ENCODE measurements around the gene SLC22A16. TPM values are rescaled to one million over a fixed set of nuclear protein-coding genes. Genes with fewer than 3 reads are reported as not detected.

SLC22A16 gene, protein sequence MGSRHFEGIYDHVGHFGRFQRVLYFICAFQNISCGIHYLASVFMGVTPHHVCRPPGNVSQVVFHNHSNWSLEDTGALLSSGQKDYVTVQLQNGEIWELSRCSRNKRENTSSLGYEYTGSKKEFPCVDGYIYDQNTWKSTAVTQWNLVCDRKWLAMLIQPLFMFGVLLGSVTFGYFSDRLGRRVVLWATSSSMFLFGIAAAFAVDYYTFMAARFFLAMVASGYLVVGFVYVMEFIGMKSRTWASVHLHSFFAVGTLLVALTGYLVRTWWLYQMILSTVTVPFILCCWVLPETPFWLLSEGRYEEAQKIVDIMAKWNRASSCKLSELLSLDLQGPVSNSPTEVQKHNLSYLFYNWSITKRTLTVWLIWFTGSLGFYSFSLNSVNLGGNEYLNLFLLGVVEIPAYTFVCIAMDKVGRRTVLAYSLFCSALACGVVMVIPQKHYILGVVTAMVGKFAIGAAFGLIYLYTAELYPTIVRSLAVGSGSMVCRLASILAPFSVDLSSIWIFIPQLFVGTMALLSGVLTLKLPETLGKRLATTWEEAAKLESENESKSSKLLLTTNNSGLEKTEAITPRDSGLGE
- total RNA-seq (ENCODE audit: unreplicated experiment), result not detected
- long read RNA-seq, result 0 reads

- H3K36me3 Mint-ChIP-seq (ENCODE audit: unreplicated experiment), result no peaks in the 10 kb centered on the region
- no peak within 1 kb of the TSS for H3K27ac Mint-ChIP-seq (ENCODE audit: unreplicated experiment)
- no peaks in the 10 kb centered on the region for H3K4me1 Mint-ChIP-seq (ENCODE audit: low read depth, unreplicated experiment)
- H3K4me3 Mint-ChIP-seq (ENCODE audit: unreplicated experiment), result peak within 1 kb of the TSS; percentile 73
- H3K27me3 Mint-ChIP-seq (ENCODE audit: unreplicated experiment), result peaks cover 4% of the 10 kb centered on the region
- H3K9me3 Mint-ChIP-seq (ENCODE audit: unreplicated experiment), result peaks cover 3% of the 10 kb centered on the region
- TF ChIP-seq, protein P1, sequence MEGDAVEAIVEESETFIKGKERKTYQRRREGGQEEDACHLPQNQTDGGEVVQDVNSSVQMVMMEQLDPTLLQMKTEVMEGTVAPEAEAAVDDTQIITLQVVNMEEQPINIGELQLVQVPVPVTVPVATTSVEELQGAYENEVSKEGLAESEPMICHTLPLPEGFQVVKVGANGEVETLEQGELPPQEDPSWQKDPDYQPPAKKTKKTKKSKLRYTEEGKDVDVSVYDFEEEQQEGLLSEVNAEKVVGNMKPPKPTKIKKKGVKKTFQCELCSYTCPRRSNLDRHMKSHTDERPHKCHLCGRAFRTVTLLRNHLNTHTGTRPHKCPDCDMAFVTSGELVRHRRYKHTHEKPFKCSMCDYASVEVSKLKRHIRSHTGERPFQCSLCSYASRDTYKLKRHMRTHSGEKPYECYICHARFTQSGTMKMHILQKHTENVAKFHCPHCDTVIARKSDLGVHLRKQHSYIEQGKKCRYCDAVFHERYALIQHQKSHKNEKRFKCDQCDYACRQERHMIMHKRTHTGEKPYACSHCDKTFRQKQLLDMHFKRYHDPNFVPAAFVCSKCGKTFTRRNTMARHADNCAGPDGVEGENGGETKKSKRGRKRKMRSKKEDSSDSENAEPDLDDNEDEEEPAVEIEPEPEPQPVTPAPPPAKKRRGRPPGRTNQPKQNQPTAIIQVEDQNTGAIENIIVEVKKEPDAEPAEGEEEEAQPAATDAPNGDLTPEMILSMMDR (IDR thresholded peaks at IDR 0.05; ENCODE audit: partially characterized antibody, unreplicated experiment), result no peak
- peak; percentile 50 for DNase-seq
These were observed at the start of gene SLC22A16 for GRCh38 chr6:110476046-110476849. TSS of gene SLC22A16 (minus strand) at chr6:110476613. CDS start at chr6:110476574, 39 bp downstream.

GRCh38 chr6:110525001-110525400 is 48.6 kb upstream of the SLC22A16 start:
- DNase-seq, result no peak
- no peaks in the 10 kb centered on the region for H3K27me3 Mint-ChIP-seq (ENCODE audit: unreplicated experiment)
- H3K27ac Mint-ChIP-seq (ENCODE audit: unreplicated experiment), result no peak overlapping the region
- no peak overlapping the region for H3K4me3 Mint-ChIP-seq (ENCODE audit: unreplicated experiment)
- H3K4me1 Mint-ChIP-seq (ENCODE audit: low read depth, unreplicated experiment), result peaks cover 10% of the 10 kb centered on the region
- H3K36me3 Mint-ChIP-seq (ENCODE audit: unreplicated experiment), result no peaks in the 10 kb centered on the region
- TF ChIP-seq, protein P1 (IDR thresholded peaks at IDR 0.05; ENCODE audit: partially characterized antibody, unreplicated experiment), result no peak
- H3K9me3 Mint-ChIP-seq (ENCODE audit: unreplicated experiment), result no peaks in the 10 kb centered on the region

DNA sequence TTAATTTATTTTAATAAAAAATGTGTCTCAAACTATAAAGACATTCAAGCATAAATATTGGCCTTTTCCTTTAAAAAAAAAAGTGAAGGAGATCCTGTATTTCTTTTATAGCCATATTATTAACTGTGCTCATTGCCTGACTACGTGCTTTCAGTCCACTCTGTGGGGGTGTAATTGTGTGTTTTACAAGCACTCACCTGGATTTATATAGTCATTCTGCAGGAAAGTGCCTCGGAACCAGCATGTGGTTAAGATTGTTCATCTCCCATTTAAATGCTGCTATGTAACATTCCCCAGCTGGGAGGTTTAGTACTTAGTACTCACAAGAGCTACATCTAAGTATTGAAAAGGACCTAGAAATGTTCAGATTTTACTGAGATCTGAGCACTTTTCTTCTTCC is 47.9 kb upstream of the SLC22A16 start:
- H3K27me3 Mint-ChIP-seq (ENCODE audit: unreplicated experiment), result no peaks in the 10 kb centered on the region
- no peaks in the 10 kb centered on the region for H3K36me3 Mint-ChIP-seq (ENCODE audit: unreplicated experiment)
- H3K9me3 Mint-ChIP-seq (ENCODE audit: unreplicated experiment), result no peaks in the 10 kb centered on the region
- TF ChIP-seq, protein P1 (IDR thresholded peaks at IDR 0.05; ENCODE audit: partially characterized antibody, unreplicated experiment), result no peak
- H3K4me1 Mint-ChIP-seq (ENCODE audit: low read depth, unreplicated experiment), result peaks cover 7% of the 10 kb centered on the region
- no peak overlapping the region for H3K4me3 Mint-ChIP-seq (ENCODE audit: unreplicated experiment)
- DNase-seq, result no peak
- H3K27ac Mint-ChIP-seq (ENCODE audit: unreplicated experiment), result no peak overlapping the region

GRCh38 chr6:110523451-110524021 is 47.1 kb upstream of the SLC22A16 start:
- Mint-ChIP-seq H3K4me3 (ENCODE audit: unreplicated experiment) (no peak overlapping the region), H3K27me3 (ENCODE audit: unreplicated experiment) (no peaks in the 10 kb centered on the region), H3K36me3 (ENCODE audit: unreplicated experiment) (no peaks in the 10 kb centered on the region), H3K9me3 (ENCODE audit: unreplicated experiment) (no peaks in the 10 kb centered on the region), H3K4me1 (ENCODE audit: low read depth, unreplicated experiment) (no peaks in the 10 kb centered on the region), H3K27ac (ENCODE audit: unreplicated experiment) (no peak overlapping the region)
- TF ChIP-seq, protein P1 (IDR thresholded peaks at IDR 0.05; ENCODE audit: partially characterized antibody, unreplicated experiment), result no peak
- no peak for DNase-seq

All from glutamatergic neuron (in vitro differentiated cells).